Esophagus (tissue), 2 donors: ENCODE measurements around the gene FSIP1. TPM values are rescaled to one million over a fixed set of nuclear protein-coding genes. Genes with fewer than 3 reads are reported as not detected.

ENCODE experiments used
- H3K27ac ChIP-seq, 2 donors: one replicate each; pipeline ENCODE4 v1.5.1; 2013; ENCODE audit warnings: low read depth in 2 of 2, mild to moderate bottlenecking in 2 of 2, inconsistent platforms in 1 of 2, low read length in 1 of 2, moderate library complexity in 1 of 2
- H3K27me3 ChIP-seq, 2 donors: one replicate each; pipeline ENCODE4 v1.6.1; 2013; ENCODE audit warnings: low read length in 2 of 2, control low read depth in 1 of 2, mild to moderate bottlenecking in 1 of 2; ENCODE audit not compliant: insufficient read depth in 2 of 2, control insufficient read depth in 1 of 2
- H3K36me3 ChIP-seq, 2 donors: one replicate each; pipeline ENCODE4 v1.6.1; 2013; ENCODE audit warnings: low read length in 1 of 2; ENCODE audit not compliant: control insufficient read depth in 2 of 2, insufficient read depth in 2 of 2
- H3K4me1 ChIP-seq, 2 donors: one replicate each; pipeline ENCODE4 v1.6.1; 2013; ENCODE audit warnings: low read length in 1 of 2; ENCODE audit not compliant: control insufficient read depth in 2 of 2, insufficient read depth in 2 of 2
- H3K4me3 ChIP-seq, 2 donors: one replicate each; pipeline ENCODE4 v1.5.1; 2013; ENCODE audit warnings: low read length in 2 of 2, mild to moderate bottlenecking in 2 of 2, low read depth in 1 of 2, moderate library complexity in 1 of 2
- H3K9me3 ChIP-seq, 2 donors: one replicate each; pipeline ENCODE4 v1.6.1; 2013; ENCODE audit warnings: mild to moderate bottlenecking in 2 of 2, low read depth in 1 of 2, low read length in 1 of 2, moderate library complexity in 1 of 2; ENCODE audit not compliant: control insufficient read depth in 2 of 2, insufficient read depth in 1 of 2
- WGBS, 2 donors: extraction: QIAGEN DNeasy Blood & Tissue Kit; methylation state at CpG; one replicate each; pipeline ENCODE4 v1.1.7; 2013; 5-methylcytosine and 5-hydroxymethylcytosine counted together
- polyA plus RNA-seq, 2 donors: library from polyadenylated mRNA; stranded (reverse); fragments of 200-250 nt; gene quantifications; one replicate each; pipeline ENCODE4 v1.2.3, GENCODE V29; 2013
- donor health status: healthy with polysubstance abuse.
- donor health status: Bipolar disorder and iron deficiency.

The FSIP1 gene
- polyA plus RNA-seq, 2 donors, result 0.21 to 0.29 TPM

GRCh38 chr15:39794954-39795353 lies 12.3 kb upstream of the FSIP1 start:
- H3K36me3 ChIP-seq, result no peaks in the 10 kb centered on the region
- WGBS, 2 donors, result 85 to 91% methylated on average over 3 of the region's 3 CpGs
- no peaks in the 10 kb centered on the region for H3K9me3 ChIP-seq
- no peaks in the 10 kb centered on the region for H3K4me1 ChIP-seq
- H3K27ac ChIP-seq, result no peak overlapping the region
- H3K27me3 ChIP-seq, result peaks cover 0 to 3% of the 10 kb centered on the region in 2 donors
- H3K4me3 ChIP-seq, result no peak overlapping the region

GRCh38 chr15:39793923-39794322 lies 11.3 kb upstream of the FSIP1 start:
- WGBS, 2 donors, result 87 to 90% methylated on average over 4 of the region's 4 CpGs
- Histone ChIP-seq H3K27me3 (peaks cover 0 to 3% of the 10 kb centered on the region in 2 donors), H3K4me1 (no peaks in the 10 kb centered on the region), H3K9me3 (no peaks in the 10 kb centered on the region), H3K36me3 (no peaks in the 10 kb centered on the region), H3K4me3 (no peak overlapping the region), H3K27ac (no peak overlapping the region)

GRCh38 chr15:39792844-39793335 lies 10.2 kb upstream of the FSIP1 start:
- H3K27me3 ChIP-seq, result no peaks in the 10 kb centered on the region
- H3K27ac ChIP-seq, result no peak overlapping the region
- H3K36me3 ChIP-seq, result no peaks in the 10 kb centered on the region
- no peaks in the 10 kb centered on the region for H3K9me3 ChIP-seq
- no peaks in the 10 kb centered on the region for H3K4me1 ChIP-seq
- 46 to 48% methylated on average over 4 of the region's 4 CpGs for WGBS, 2 donors
- H3K4me3 ChIP-seq, result no peak overlapping the region

GRCh38 chr15:39792025-39792843 lies 9.6 kb upstream of the FSIP1 start:
- H3K9me3 ChIP-seq, result no peaks in the 10 kb centered on the region
- H3K27ac ChIP-seq, result no peak overlapping the region
- H3K27me3 ChIP-seq, result no peaks in the 10 kb centered on the region
- no peak overlapping the region for H3K4me3 ChIP-seq
- H3K36me3 ChIP-seq, result no peaks in the 10 kb centered on the region
- 66 to 70% methylated on average over 5 of the region's 5 CpGs for WGBS, 2 donors
- no peaks in the 10 kb centered on the region for H3K4me1 ChIP-seq

GRCh38 chr15:39789736-39790135 lies 7.1 kb upstream of the FSIP1 start:
- no peaks in the 10 kb centered on the region for H3K27me3 ChIP-seq
- 70 to 72% methylated on average over 4 of the region's 4 CpGs for WGBS, 2 donors
- no peak overlapping the region for H3K27ac ChIP-seq
- H3K4me3 ChIP-seq, result no peak overlapping the region
- no peaks in the 10 kb centered on the region for H3K9me3 ChIP-seq
- no peaks in the 10 kb centered on the region for H3K36me3 ChIP-seq
- no peaks in the 10 kb centered on the region for H3K4me1 ChIP-seq

GRCh38 chr15:39788800-39789565 lies 6.3 kb upstream of the FSIP1 start:
- Histone ChIP-seq H3K27ac (no peak overlapping the region), H3K36me3 (no peaks in the 10 kb centered on the region), H3K9me3 (no peaks in the 10 kb centered on the region), H3K4me3 (no peak overlapping the region), H3K4me1 (no peaks in the 10 kb centered on the region), H3K27me3 (no peaks in the 10 kb centered on the region)
- WGBS, 2 donors, result 77 to 78% methylated on average over 3 of the region's 3 CpGs

DNA sequence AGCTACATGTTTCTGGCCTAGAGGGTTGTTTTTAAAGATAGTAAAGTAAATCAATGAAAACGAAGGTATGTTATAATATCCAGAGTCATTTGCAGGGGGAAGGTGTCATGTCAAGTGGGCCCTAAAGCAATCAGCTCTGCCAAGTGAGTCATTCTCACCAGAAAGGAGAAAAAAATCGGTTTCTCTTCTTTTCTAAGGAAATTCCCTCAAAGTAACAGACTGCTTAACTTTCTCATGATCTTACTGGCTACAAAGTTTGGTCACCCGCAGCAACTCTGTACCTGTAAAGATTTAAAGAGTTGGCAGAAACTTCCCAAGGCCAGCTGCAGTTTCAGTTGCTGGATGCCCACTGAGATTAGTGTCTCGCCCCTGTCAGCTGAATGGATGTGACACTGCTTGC lies 5.5 kb upstream of the FSIP1 start:
- Histone ChIP-seq H3K9me3 (no peaks in the 10 kb centered on the region), H3K27ac (no peak overlapping the region)
- WGBS, 2 donors, result 50 to 58% methylated on average over 4 of the region's 4 CpGs

GRCh38 chr15:39787479-39787878 lies 4.8 kb upstream of the FSIP1 start:
- no peaks in the 10 kb centered on the region for H3K9me3 ChIP-seq
- no peak overlapping the region for H3K4me3 ChIP-seq
- 44 to 47% methylated on average over 1 of the region's 1 CpG for WGBS, 2 donors
- no peaks in the 10 kb centered on the region for H3K4me1 ChIP-seq
- H3K27ac ChIP-seq, result no peak overlapping the region
- H3K27me3 ChIP-seq, result no peaks in the 10 kb centered on the region
- H3K36me3 ChIP-seq, result no peaks in the 10 kb centered on the region

More for the DNA sequence above, 5.5 kb upstream of the FSIP1 start:
- Histone ChIP-seq H3K27me3 (no peaks in the 10 kb centered on the region), H3K4me3 (no peak overlapping the region), H3K36me3 (no peaks in the 10 kb centered on the region), H3K4me1 (no peaks in the 10 kb centered on the region)

DNA sequence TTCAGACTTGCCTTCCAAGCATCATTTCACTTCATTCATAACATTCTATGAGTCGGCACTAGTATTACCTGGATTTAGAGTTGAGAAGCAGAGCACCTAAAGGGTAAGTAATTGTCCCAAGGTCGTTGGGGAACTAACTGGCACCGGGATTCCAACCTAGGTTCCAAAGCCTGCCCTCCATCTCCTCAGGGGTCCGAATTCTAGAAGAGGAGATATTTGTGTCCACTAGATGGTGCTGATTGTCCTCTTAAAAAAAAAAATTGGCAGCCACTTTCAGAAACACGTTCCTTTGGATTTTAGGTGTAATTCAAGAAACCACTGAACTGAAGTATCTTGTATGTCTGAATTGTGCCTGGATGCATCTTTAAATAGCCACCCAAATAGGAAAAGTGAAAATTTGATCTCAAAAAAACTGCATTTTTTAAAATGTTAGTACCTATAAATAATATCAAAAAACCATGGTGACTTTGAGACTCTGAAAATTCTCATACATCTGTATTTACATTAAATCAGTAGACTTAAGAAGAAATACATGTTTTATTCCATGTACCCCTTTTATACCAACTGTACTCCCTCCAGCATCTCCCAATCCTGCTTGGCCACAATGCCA lies 3.9 kb upstream of the FSIP1 start:
- Histone ChIP-seq H3K4me3 (no peak overlapping the region), H3K27me3 (no peaks in the 10 kb centered on the region), H3K36me3 (no peaks in the 10 kb centered on the region), H3K4me1 (no peaks in the 10 kb centered on the region), H3K27ac (no peak overlapping the region), H3K9me3 (no peaks in the 10 kb centered on the region)
- WGBS, 2 donors, result 4 to 5% methylated on average over 5 of the region's 5 CpGs
